Lung (tissue), 12 donors: Measurements from ENCODE around the gene WHRN. TPM values are rescaled to one million over a fixed set of nuclear protein-coding genes. Genes with fewer than 3 reads are reported as not detected.

Source experiments
- ATAC-seq: fragments of 200-7000 bp; cut with Tn5 transposase; one replicate; pipeline ENCODE4 v1.9.1; 2020; ENCODE audit warnings: moderate number of reproducible peaks; ENCODE audit not compliant: insufficient read depth, low FRiP score
- DNase-seq, 3 donors: peaks; one replicate each; pipeline ENCODE4 v3.0.0-alpha.2; 2013 to 2017
- H3K27ac ChIP-seq, 2 donors: one replicate each; pipeline ENCODE4 v1.5.1; 2013; ENCODE audit warnings: mild to moderate bottlenecking in 2 of 2, moderate library complexity in 2 of 2, control low read depth in 1 of 2, inconsistent platforms in 1 of 2, low read depth in 1 of 2, low read length in 1 of 2
- H3K27me3 ChIP-seq, 3 donors: one replicate each; pipeline ENCODE4 v1.5.1; 2013; ENCODE audit warnings: low read length in 2 of 3; ENCODE audit not compliant: control insufficient read depth in 3 of 3, insufficient read depth in 3 of 3
- H3K36me3 ChIP-seq, 4 donors: one replicate each; pipeline ENCODE4 v1.5.1; 2013; ENCODE audit warnings: low read length in 4 of 4, mild to moderate bottlenecking in 1 of 4, moderate library complexity in 1 of 4; ENCODE audit not compliant: control insufficient read depth in 4 of 4, insufficient read depth in 4 of 4
- H3K4me1 ChIP-seq, 5 donors: one replicate each; pipeline ENCODE4 v1.5.1; 2013; ENCODE audit warnings: low read length in 5 of 5, mild to moderate bottlenecking in 2 of 5, moderate library complexity in 1 of 5; ENCODE audit not compliant: control insufficient read depth in 5 of 5, insufficient read depth in 5 of 5
- H3K4me3 ChIP-seq: one replicate; pipeline ENCODE4 v1.5.1; 2013; ENCODE audit warnings: mild to moderate bottlenecking, control low read depth, moderate library complexity
- H3K9ac ChIP-seq, 2 donors: one replicate each; pipeline ENCODE4 v1.5.1; 2013; ENCODE audit warnings: low read length in 2 of 2, control low read depth in 1 of 2; ENCODE audit not compliant: insufficient read depth in 1 of 2
- H3K9me3 ChIP-seq, 4 donors: one replicate each; pipeline ENCODE4 v1.5.1; 2013; ENCODE audit warnings: low read length in 3 of 4, mild to moderate bottlenecking in 1 of 4, moderate library complexity in 1 of 4; ENCODE audit not compliant: control insufficient read depth in 4 of 4, insufficient read depth in 3 of 4
- CTCF ChIP-seq: IDR thresholded peaks from 2 replicates; pipeline ENCODE4 v1.5.1; 2012; ENCODE audit warnings: mild to moderate bottlenecking; ENCODE audit errors: control extremely low read depth, extremely low read depth
- WGBS, 2 donors: extraction: QIAGEN DNeasy Blood & Tissue Kit; methylation state at CpG; one replicate each; pipeline ENCODE4 v1.1.7; 2013; 5-methylcytosine and 5-hydroxymethylcytosine counted together
- polyA plus RNA-seq, 2 donors: library from polyadenylated mRNA; stranded (reverse); fragments of 200-250 nt; gene quantifications; one replicate each; pipeline ENCODE4 v1.2.1, GENCODE V29; 2013
- total RNA-seq, 2 donors: library from RNA; depleted of rRNA in 1 of 2; stranded (reverse); fragments of >200 nt in 1 of 2; gene quantifications; one replicate each; pipeline ENCODE4 v1.2.1, GENCODE V29; 2014 to 2021
- donor health status: control.
- donor health status: control.
- donor health status: Bipolar disorder and iron deficiency.
- donor health status: healthy.
- donor health status: DM: yes; HTN: yes; CAD: no.

Gene WHRN
- total and polyA plus RNA-seq, 4 donors: 3.1 to 11.7 (median 5.6) TPM

- H3K4me3 ChIP-seq: no peak overlapping the region
- 86 to 88% methylated on average over 11 of the region's 11 CpGs for WGBS, 2 donors
These were observed 80.1 kb downstream of the WHRN start for GRCh38 chr9:114425126-114425525.

GRCh38 chr9:114424126-114424525 lies 81.1 kb downstream of the WHRN start:
- Histone ChIP-seq H3K4me1 (no peaks in the 10 kb centered on the region), H3K27ac (no peak overlapping the region), H3K4me3 (no peak overlapping the region), H3K27me3 (no peaks in the 10 kb centered on the region), H3K36me3 (peaks cover 0 to under 1% (median 0%) of the 10 kb centered on the region in 4 donors), H3K9ac (no peak overlapping the region), H3K9me3 (peaks cover 0 to 3% (median 0%) of the 10 kb centered on the region in 4 donors)
- no peak for DNase-seq
- 80 to 88% methylated on average over 12 of the region's 12 CpGs for WGBS, 2 donors
- no peak for ATAC-seq
- no peak for TF ChIP-seq CTCF

More at GRCh38 chr9:114425126-114425525, 80.1 kb downstream of the WHRN start:
- no peak for TF ChIP-seq CTCF
- ATAC-seq: no peak
- Histone ChIP-seq H3K4me1 (no peaks in the 10 kb centered on the region), H3K36me3 (no peaks in the 10 kb centered on the region), H3K9me3 (peaks cover 0 to 3% (median 0%) of the 10 kb centered on the region in 4 donors), H3K9ac (no peak overlapping the region), H3K27ac (no peak overlapping the region), H3K27me3 (no peaks in the 10 kb centered on the region)
- DNase-seq: no peak

GRCh38 chr9:114423181-114423580 lies 82.1 kb downstream of the WHRN start:
- ATAC-seq (no peak), DNase-seq (no peak)
- 90 to 93% methylated on average over 14 of the region's 14 CpGs for WGBS, 2 donors
- TF ChIP-seq CTCF: no peak
- Histone ChIP-seq H3K27me3 (no peaks in the 10 kb centered on the region), H3K9me3 (peaks cover 0 to 3% (median 0%) of the 10 kb centered on the region in 4 donors), H3K36me3 (peaks cover 0 to 6% (median 0%) of the 10 kb centered on the region in 4 donors), H3K4me3 (no peak overlapping the region), H3K27ac (no peak overlapping the region), H3K4me1 (no peaks in the 10 kb centered on the region), H3K9ac (no peak overlapping the region)

GRCh38 chr9:114421147-114421546 lies 84.1 kb downstream of the WHRN start:
- 83 to 85% methylated on average over 2 of the region's 2 CpGs for WGBS, 2 donors
- no peak for TF ChIP-seq CTCF
- Histone ChIP-seq H3K9ac (no peak overlapping the region), H3K9me3 (peaks cover 0 to 3% (median 0%) of the 10 kb centered on the region in 4 donors), H3K4me3 (no peak overlapping the region), H3K27me3 (no peaks in the 10 kb centered on the region), H3K4me1 (no peaks in the 10 kb centered on the region), H3K36me3 (peaks cover 0 to 6% (median 0%) of the 10 kb centered on the region in 4 donors), H3K27ac (no peak overlapping the region)
- DNase-seq: no peak
- no peak for ATAC-seq
